Lung (tissue), 12 donors: ENCODE measurements around the gene GPR15LG. TPM values are rescaled to one million over a fixed set of nuclear protein-coding genes. Genes with fewer than 3 reads are reported as not detected.

Source experiments
- ATAC-seq: fragments of 200-7000 bp; cut with Tn5 transposase; one replicate; pipeline ENCODE4 v1.9.1; 2020; ENCODE audit warnings: moderate number of reproducible peaks; ENCODE audit not compliant: insufficient read depth, low FRiP score
- DNase-seq, 3 donors: peaks; one replicate each; pipeline ENCODE4 v3.0.0-alpha.2; 2013 to 2017
- H3K27ac ChIP-seq, 2 donors: one replicate each; pipeline ENCODE4 v1.5.1; 2013; ENCODE audit warnings: mild to moderate bottlenecking in 2 of 2, moderate library complexity in 2 of 2, control low read depth in 1 of 2, inconsistent platforms in 1 of 2, low read depth in 1 of 2, low read length in 1 of 2
- H3K27me3 ChIP-seq, 3 donors: one replicate each; pipeline ENCODE4 v1.5.1; 2013; ENCODE audit warnings: low read length in 2 of 3; ENCODE audit not compliant: control insufficient read depth in 3 of 3, insufficient read depth in 3 of 3
- H3K36me3 ChIP-seq, 4 donors: one replicate each; pipeline ENCODE4 v1.5.1; 2013; ENCODE audit warnings: low read length in 4 of 4, mild to moderate bottlenecking in 1 of 4, moderate library complexity in 1 of 4; ENCODE audit not compliant: control insufficient read depth in 4 of 4, insufficient read depth in 4 of 4
- H3K4me1 ChIP-seq, 5 donors: one replicate each; pipeline ENCODE4 v1.5.1; 2013; ENCODE audit warnings: low read length in 5 of 5, mild to moderate bottlenecking in 2 of 5, moderate library complexity in 1 of 5; ENCODE audit not compliant: control insufficient read depth in 5 of 5, insufficient read depth in 5 of 5
- H3K4me3 ChIP-seq: one replicate; pipeline ENCODE4 v1.5.1; 2013; ENCODE audit warnings: mild to moderate bottlenecking, control low read depth, moderate library complexity
- H3K9ac ChIP-seq, 2 donors: one replicate each; pipeline ENCODE4 v1.5.1; 2013; ENCODE audit warnings: low read length in 2 of 2, control low read depth in 1 of 2; ENCODE audit not compliant: insufficient read depth in 1 of 2
- H3K9me3 ChIP-seq, 4 donors: one replicate each; pipeline ENCODE4 v1.5.1; 2013; ENCODE audit warnings: low read length in 3 of 4, mild to moderate bottlenecking in 1 of 4, moderate library complexity in 1 of 4; ENCODE audit not compliant: control insufficient read depth in 4 of 4, insufficient read depth in 3 of 4
- CTCF ChIP-seq: IDR thresholded peaks from 2 replicates; pipeline ENCODE4 v1.5.1; 2012; ENCODE audit warnings: mild to moderate bottlenecking; ENCODE audit errors: control extremely low read depth, extremely low read depth
- whole genome bisulfite sequencing, 2 donors: extraction: QIAGEN DNeasy Blood & Tissue Kit; methylation state at CpG; one replicate each; pipeline ENCODE4 v1.1.7; 2013; 5-methylcytosine and 5-hydroxymethylcytosine counted together
- polyA plus RNA-seq, 2 donors: library from polyadenylated mRNA; stranded (reverse); fragments of 200-250 nt; gene quantifications; one replicate each; pipeline ENCODE4 v1.2.1, GENCODE V29; 2013
- total RNA-seq, 2 donors: library from RNA; depleted of rRNA in 1 of 2; stranded (reverse); fragments of >200 nt in 1 of 2; gene quantifications; one replicate each; pipeline ENCODE4 v1.2.1, GENCODE V29; 2014 to 2021
- donor health status: control.
- donor health status: control.
- donor health status: Bipolar disorder and iron deficiency.
- donor health status: healthy.
- donor health status: DM: yes; HTN: yes; CAD: no.

GPR15LG gene
- total and polyA plus RNA-seq, 4 donors, result 0.47 TPM; not detected in 3

GRCh38 chr10:84201244-84201606, 27.6 kb downstream of the GPR15LG start:
- Histone ChIP-seq H3K4me3 (no peak overlapping the region), H3K36me3 (no peaks in the 10 kb centered on the region), H3K27ac (no peak overlapping the region), H3K27me3 (peaks cover 0 to 19% (median 1%) of the 10 kb centered on the region in 3 donors), H3K9ac (no peak overlapping the region), H3K9me3 (no peaks in the 10 kb centered on the region), H3K4me1 (no peaks in the 10 kb centered on the region)
- 57 to 68% methylated on average over 6 of the region's 6 CpGs for WGBS, 2 donors
- DNase-seq, result peak in 1 of 3 donors; percentile 7
- TF ChIP-seq CTCF, result no peak
- no peak for ATAC-seq

GRCh38 chr10:84201682-84202081, 28.1 kb downstream of the GPR15LG start:
- H3K9ac ChIP-seq, result no peak overlapping the region
- no peak overlapping the region for H3K27ac ChIP-seq
- peaks cover 0 to 15% (median 0%) of the 10 kb centered on the region in 3 donors for H3K27me3 ChIP-seq
- no peaks in the 10 kb centered on the region for H3K36me3 ChIP-seq
- TF ChIP-seq CTCF, result no peak
- no peak for ATAC-seq
- DNase-seq, result no peak
- H3K4me3 ChIP-seq, result no peak overlapping the region
- no peaks in the 10 kb centered on the region for H3K9me3 ChIP-seq
- H3K4me1 ChIP-seq, result no peaks in the 10 kb centered on the region
- 88 to 93% methylated on average over 11 of the region's 11 CpGs for WGBS, 2 donors

GRCh38 chr10:84202349-84202748, 28.7 kb downstream of the GPR15LG start:
- H3K4me1 ChIP-seq, result no peaks in the 10 kb centered on the region
- no peak overlapping the region for H3K4me3 ChIP-seq
- H3K9ac ChIP-seq, result no peak overlapping the region
- WGBS, 2 donors, result 82 to 84% methylated on average over 5 of the region's 5 CpGs
- no peak for TF ChIP-seq CTCF
- H3K9me3 ChIP-seq, result no peaks in the 10 kb centered on the region
- ATAC-seq, result no peak
- no peak overlapping the region for H3K27ac ChIP-seq
- peak in 1 of 3 donors; percentile 4 for DNase-seq
- no peaks in the 10 kb centered on the region for H3K36me3 ChIP-seq
- H3K27me3 ChIP-seq, result peaks cover 0 to 10% (median 0%) of the 10 kb centered on the region in 3 donors

- ATAC-seq (no peak), DNase-seq (no peak)
- TF ChIP-seq CTCF, result no peak
- H3K36me3 ChIP-seq, result no peaks in the 10 kb centered on the region
- no peak overlapping the region for H3K9ac ChIP-seq
- H3K4me3 ChIP-seq, result no peak overlapping the region
- H3K4me1 ChIP-seq, result no peaks in the 10 kb centered on the region
- 83 to 94% methylated on average over 4 of the region's 4 CpGs for WGBS, 2 donors
- H3K9me3 ChIP-seq, result peaks cover 0 to 2% (median 0%) of the 10 kb centered on the region in 4 donors
- no peak overlapping the region for H3K27ac ChIP-seq
- H3K27me3 ChIP-seq, result peaks cover 0 to 6% (median 0%) of the 10 kb centered on the region in 3 donors
Measured at GRCh38 chr10:84204122-84204521, 30.5 kb downstream of the GPR15LG start.
